B cell (primary cell): ENCODE data around the gene FRMD8. TPM values are rescaled to one million over a fixed set of nuclear protein-coding genes. Genes with fewer than 3 reads are reported as not detected.

Source experiments
- ATAC-seq: fragments of 200-7000 bp; cut with Tn5 transposase; one replicate; pipeline ENCODE4 v1.10.0; 2021; ENCODE audit warnings: low read depth, mild to moderate bottlenecking, moderate number of reproducible peaks, moderate library complexity
- CTCF ChIA-PET: fragments of 350-600 bp; sonication (Branson Sonifier 250); formaldehyde crosslinking; loops from one replicate; lab custom pipeline; 2021; ENCODE audit warnings: antibody characterized with exemption, inconsistent platforms; lab: Charles Lee
- POLR2A ChIA-PET: fragments of 350-600 bp; sonication (Branson Sonifier 250); formaldehyde crosslinking; loops from one replicate; lab custom pipeline; 2021; ENCODE audit warnings: antibody characterized with exemption; lab: Charles Lee
- DNase-seq: peaks from one replicate; pipeline ENCODE4 v3.0.0; 2013
- H2AFZ ChIP-seq: 2 replicates; pipeline ENCODE4 v1.6.1; 2012; ENCODE audit warnings: mild to moderate bottlenecking, low read depth, low read length; ENCODE audit not compliant: insufficient read depth, poor library complexity, severe bottlenecking
- H3K27ac ChIP-seq, 2 donors: 1 replicate in 1 of 2; 2 replicates in 1 of 2; pipeline ENCODE4 v1.5.1; 2012 to 2013; ENCODE audit warnings: low read length in 2 of 2, mild to moderate bottlenecking in 2 of 2, moderate library complexity in 1 of 2
- H3K27me3 ChIP-seq, 4 experiments: fragments of 200-600 bp in 1 of 4; sonication (generic) in 1 of 4; replicated peaks in 1 of 4; 1 replicate in 2 of 4; 2 replicates in 2 of 4; pipeline versions ENCODE4 v1.6.1 to v1.7.0; 2013 to 2016; ENCODE audit warnings: low read length in 3 of 4, mild to moderate bottlenecking in 2 of 4, mixed read lengths in 1 of 4, moderate library complexity in 1 of 4; ENCODE audit not compliant: insufficient read depth in 4 of 4, control insufficient read depth in 3 of 4; ENCODE audit errors: control extremely low read depth in 1 of 4
- H3K36me3 ChIP-seq, 2 experiments: replicated peaks in 1 of 2; 1 replicate in 1 of 2; 2 replicates in 1 of 2; pipeline versions ENCODE4 v1.6.1 to v1.7.1; 2013; ENCODE audit warnings: low read length in 1 of 2; ENCODE audit not compliant: insufficient read depth in 2 of 2, control insufficient read depth in 1 of 2; ENCODE audit errors: control extremely low read depth in 1 of 2, extremely low read depth in 1 of 2
- H3K4me1 ChIP-seq, 2 donors: fragments of 200-600 bp in 1 of 2; sonication (generic) in 1 of 2; 1 replicate in 1 of 2; 2 replicates in 1 of 2; pipeline versions ENCODE4 v1.5.1 to v1.6.1; 2013 to 2017; ENCODE audit warnings: low read length in 2 of 2; ENCODE audit not compliant: control insufficient read depth in 2 of 2, insufficient read depth in 2 of 2
- H3K4me2 ChIP-seq: replicated peaks from 2 replicates; pipeline ENCODE3; 2012; ENCODE audit warnings: mild to moderate bottlenecking, low read depth, low read length; ENCODE audit not compliant: poor library complexity, severe bottlenecking
- H3K4me3 ChIP-seq, 5 experiments: fragments of 200-600 bp in 1 of 5; sonication (generic) in 1 of 5; 1 replicate in 3 of 5; 2 replicates in 2 of 5; pipeline versions ENCODE4 v1.5.1 to v1.7.0; 2011 to 2016; ENCODE audit warnings: low read length in 4 of 5, mild to moderate bottlenecking in 4 of 5, low read depth in 2 of 5, control low read depth in 1 of 5, moderate library complexity in 1 of 5; ENCODE audit not compliant: insufficient read depth in 1 of 5; ENCODE audit errors: control extremely low read depth in 1 of 5, extremely low read depth in 1 of 5
- H3K79me2 ChIP-seq: fragments of 200-600 bp; sonication (generic); one replicate; pipeline ENCODE4 v1.6.0; 2016; ENCODE audit warnings: low read length; ENCODE audit not compliant: control insufficient read depth, insufficient read depth
- H3K9ac ChIP-seq: fragments of 200-600 bp; sonication (generic); 2 replicates; pipeline ENCODE4 v1.6.1; 2017; ENCODE audit warnings: mild to moderate bottlenecking, low read length, moderate library complexity
- H3K9me3 ChIP-seq, 3 donors: one replicate each; pipeline versions ENCODE4 v1.6.1 to v1.7.1; 2013; ENCODE audit warnings: low read length in 2 of 3; ENCODE audit not compliant: control insufficient read depth in 2 of 3, insufficient read depth in 1 of 3; ENCODE audit errors: control extremely low read depth in 1 of 3
- H4K20me1 ChIP-seq: 2 replicates; pipeline ENCODE4 v1.6.0; 2012; ENCODE audit warnings: mild to moderate bottlenecking, low read length; ENCODE audit not compliant: insufficient read depth, control insufficient read depth, poor library complexity, severe bottlenecking
- H3K27ac Mint-ChIP-seq: one replicate; pipeline ENCODE4 v1.8.0; 2021; ENCODE audit warnings: mixed read lengths
- H3K27me3 Mint-ChIP-seq: one replicate; pipeline ENCODE4 v1.8.0; 2021; ENCODE audit warnings: mixed read lengths
- H3K4me1 Mint-ChIP-seq: one replicate; pipeline ENCODE4 v1.8.0; 2021; ENCODE audit warnings: mixed read lengths
- H3K4me3 Mint-ChIP-seq: one replicate; pipeline ENCODE4 v1.8.0; 2021; ENCODE audit warnings: mixed read lengths
- H3K9me3 Mint-ChIP-seq: one replicate; pipeline ENCODE4 v1.8.0; 2022; ENCODE audit warnings: mixed read lengths; ENCODE audit not compliant: insufficient read depth
- EZH2 ChIP-seq: IDR thresholded peaks from 2 replicates; pipeline ENCODE4 v1.6.1; 2012; ENCODE audit warnings: borderline replicate concordance, low read depth, mild to moderate bottlenecking, moderate library complexity, low read length; ENCODE audit not compliant: insufficient read depth, poor library complexity, severe bottlenecking
- WGBS: methylation state at CpG from one replicate; pipeline ENCODE4 v1.1.5; 2013; ENCODE audit warnings: missing lambda C conversion rate; ENCODE audit not compliant: insufficient coverage; 5-methylcytosine and 5-hydroxymethylcytosine counted together
- intact Hi-C: fragments of 100-400 bp; cut with micrococcal nuclease; formaldehyde crosslinking; loops from one replicate; pipeline ENCODE4 v1.10.0; 2022
- polyA plus RNA-seq: library from polyadenylated mRNA; depleted of rRNA; stranded (reverse); fragments of >200 nt; gene quantifications from 2 replicates; pipeline ENCODE4 v1.2.3, GENCODE V29; 2012
- total RNA-seq, 2 donors: library from RNA; stranded (reverse); fragments of 120-200 nt in 1 of 2; gene quantifications; 1 replicate in 1 of 2; 2 replicates in 1 of 2; pipeline versions ENCODE4 v1.2.3 to v1.2.4, GENCODE V29; 2013 to 2022
- TF ChIP-seq, protein P1 (sequence below): fragments of 200-600 bp; IDR thresholded peaks from one replicate; pipeline ENCODE4 v1.8.0; 2022; ENCODE audit warnings: antibody characterized with exemption, mild to moderate bottlenecking

The FRMD8 gene
- total and polyA plus RNA-seq, 2 donors (not counting 1 experiment from before 2014, with no cell fraction given) = 44.3 to 73.6 TPM

DNA sequence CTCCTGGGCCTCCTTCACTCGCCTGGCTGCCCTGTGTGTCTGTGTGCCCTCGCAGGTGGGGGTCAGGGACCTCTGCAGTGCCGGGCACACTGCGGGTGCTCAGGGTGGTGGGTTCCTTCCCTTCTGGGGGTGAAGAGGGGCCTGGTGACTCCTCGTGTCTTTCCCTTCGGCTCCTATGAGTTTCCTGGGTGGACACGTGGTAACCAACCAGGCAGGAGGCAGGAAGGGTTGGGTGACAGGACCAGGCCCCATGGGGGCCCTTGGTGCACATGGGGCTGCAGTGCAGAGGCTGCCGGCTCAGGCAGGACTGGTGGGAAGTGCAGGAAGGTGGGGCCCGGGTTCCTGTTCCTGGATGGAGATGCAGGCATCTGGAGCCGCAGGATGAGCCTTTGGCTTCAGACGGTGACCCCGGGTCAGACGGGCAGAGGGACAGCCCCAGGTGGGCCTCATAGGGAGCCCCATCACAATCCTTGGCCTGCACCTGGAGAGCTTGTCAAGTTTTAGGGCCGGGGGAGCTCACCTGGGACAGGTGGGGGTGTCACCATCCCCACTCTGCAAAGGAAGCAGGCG is 9.6 kb downstream of the FRMD8 start:
- no peaks in the 10 kb centered on the region for H3K9me3 Mint-ChIP-seq
- no peak overlapping the region for H3K27ac ChIP-seq
- H2AFZ ChIP-seq = no peak overlapping the region
- H3K79me2 ChIP-seq = peaks cover 38% of the 10 kb centered on the region
- CTCF ChIA-PET = no interaction called here
- WGBS = 93% methylated on average over 15 of the region's 15 CpGs
- H3K4me3 Mint-ChIP-seq = no peak overlapping the region
- no peaks in the 10 kb centered on the region for H3K27me3 ChIP-seq
- no peak overlapping the region for H3K4me3 ChIP-seq
- H3K4me1 Mint-ChIP-seq = peaks cover 14% of the 10 kb centered on the region
- POLR2A ChIA-PET = interaction anchor here (0.6 kb wide), 1 partner anchor 121 kb away, joined by 9 read pairs; no protein-coding TSS in a partner anchor
- H3K4me1 ChIP-seq = peaks cover 6 to 10% of the 10 kb centered on the region in 2 donors
- H3K36me3 ChIP-seq = peaks cover 0 to 77% of the 10 kb centered on the region in 2 experiments
- intact Hi-C loops = no loop called here
- TF ChIP-seq EZH2 = no peak
- TF ChIP-seq, protein P1, sequence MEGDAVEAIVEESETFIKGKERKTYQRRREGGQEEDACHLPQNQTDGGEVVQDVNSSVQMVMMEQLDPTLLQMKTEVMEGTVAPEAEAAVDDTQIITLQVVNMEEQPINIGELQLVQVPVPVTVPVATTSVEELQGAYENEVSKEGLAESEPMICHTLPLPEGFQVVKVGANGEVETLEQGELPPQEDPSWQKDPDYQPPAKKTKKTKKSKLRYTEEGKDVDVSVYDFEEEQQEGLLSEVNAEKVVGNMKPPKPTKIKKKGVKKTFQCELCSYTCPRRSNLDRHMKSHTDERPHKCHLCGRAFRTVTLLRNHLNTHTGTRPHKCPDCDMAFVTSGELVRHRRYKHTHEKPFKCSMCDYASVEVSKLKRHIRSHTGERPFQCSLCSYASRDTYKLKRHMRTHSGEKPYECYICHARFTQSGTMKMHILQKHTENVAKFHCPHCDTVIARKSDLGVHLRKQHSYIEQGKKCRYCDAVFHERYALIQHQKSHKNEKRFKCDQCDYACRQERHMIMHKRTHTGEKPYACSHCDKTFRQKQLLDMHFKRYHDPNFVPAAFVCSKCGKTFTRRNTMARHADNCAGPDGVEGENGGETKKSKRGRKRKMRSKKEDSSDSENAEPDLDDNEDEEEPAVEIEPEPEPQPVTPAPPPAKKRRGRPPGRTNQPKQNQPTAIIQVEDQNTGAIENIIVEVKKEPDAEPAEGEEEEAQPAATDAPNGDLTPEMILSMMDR = no peak
- no peaks in the 10 kb centered on the region for H3K9me3 ChIP-seq
- ATAC-seq = no peak
- no peaks in the 10 kb centered on the region for H3K27me3 Mint-ChIP-seq
- DNase-seq = no peak
- peaks cover 23% of the 10 kb centered on the region for H4K20me1 ChIP-seq
- no peak overlapping the region for H3K9ac ChIP-seq
- no peak overlapping the region for H3K27ac Mint-ChIP-seq
- no peak overlapping the region for H3K4me2 ChIP-seq
